Glutamatergic neuron (in vitro differentiated cells): ENCODE measurements around the gene FMNL3. TPM values are rescaled to one million over a fixed set of nuclear protein-coding genes. Genes with fewer than 3 reads are reported as not detected.
A peak's percentile ranks its signal among the peaks of the same experiment; 100 is the strongest.

Source experiments
- DNase-seq: peaks from one replicate; pipeline ENCODE4 v3.0.0; 2022
- H3K27ac Mint-ChIP-seq: one replicate; pipeline ENCODE4 v1.8.0; 2020; ENCODE audit warnings: mild to moderate bottlenecking, mixed read lengths, inconsistent platforms; ENCODE audit not compliant: unreplicated experiment
- H3K27me3 Mint-ChIP-seq: one replicate; pipeline ENCODE4 v1.8.0; 2020; ENCODE audit warnings: mild to moderate bottlenecking, moderate library complexity, mixed read lengths, inconsistent platforms; ENCODE audit not compliant: unreplicated experiment
- H3K36me3 Mint-ChIP-seq: one replicate; pipeline ENCODE4 v1.8.0; 2020; ENCODE audit warnings: mild to moderate bottlenecking, mixed read lengths, inconsistent platforms; ENCODE audit not compliant: unreplicated experiment
- H3K4me1 Mint-ChIP-seq: one replicate; pipeline ENCODE4 v1.8.0; 2020; ENCODE audit warnings: mild to moderate bottlenecking, low read depth, mixed read lengths, inconsistent platforms; ENCODE audit not compliant: unreplicated experiment
- H3K4me3 Mint-ChIP-seq: one replicate; pipeline ENCODE4 v1.8.0; 2020; ENCODE audit warnings: mild to moderate bottlenecking, mixed read lengths, inconsistent platforms; ENCODE audit not compliant: unreplicated experiment
- H3K9me3 Mint-ChIP-seq: one replicate; pipeline ENCODE4 v1.8.0; 2020; ENCODE audit warnings: mild to moderate bottlenecking, moderate library complexity, mixed read lengths, inconsistent platforms; ENCODE audit not compliant: unreplicated experiment
- long read RNA-seq: library from polyadenylated mRNA; unstranded; transcript quantifications from one replicate; pipeline ENCODE4 v2.0.0, GENCODE V29; 2020; ENCODE audit not compliant: unreplicated experiment
- total RNA-seq: library from RNA; stranded (reverse); fragmentation: NEBNext Ultra II Directional; extraction: Animal tissue kit (Norgen Biotek cat#: 25700); gene quantifications from one replicate; pipeline ENCODE4 v1.2.1, GENCODE V29; 2021; ENCODE audit not compliant: unreplicated experiment
- TF ChIP-seq, protein P1 (sequence below): fragments of 200-600 bp; sonication (generic); IDR thresholded peaks from one replicate; pipeline ENCODE4 v1.5.0; 2021; ENCODE audit not compliant: partially characterized antibody, unreplicated experiment

FMNL3 gene, protein sequence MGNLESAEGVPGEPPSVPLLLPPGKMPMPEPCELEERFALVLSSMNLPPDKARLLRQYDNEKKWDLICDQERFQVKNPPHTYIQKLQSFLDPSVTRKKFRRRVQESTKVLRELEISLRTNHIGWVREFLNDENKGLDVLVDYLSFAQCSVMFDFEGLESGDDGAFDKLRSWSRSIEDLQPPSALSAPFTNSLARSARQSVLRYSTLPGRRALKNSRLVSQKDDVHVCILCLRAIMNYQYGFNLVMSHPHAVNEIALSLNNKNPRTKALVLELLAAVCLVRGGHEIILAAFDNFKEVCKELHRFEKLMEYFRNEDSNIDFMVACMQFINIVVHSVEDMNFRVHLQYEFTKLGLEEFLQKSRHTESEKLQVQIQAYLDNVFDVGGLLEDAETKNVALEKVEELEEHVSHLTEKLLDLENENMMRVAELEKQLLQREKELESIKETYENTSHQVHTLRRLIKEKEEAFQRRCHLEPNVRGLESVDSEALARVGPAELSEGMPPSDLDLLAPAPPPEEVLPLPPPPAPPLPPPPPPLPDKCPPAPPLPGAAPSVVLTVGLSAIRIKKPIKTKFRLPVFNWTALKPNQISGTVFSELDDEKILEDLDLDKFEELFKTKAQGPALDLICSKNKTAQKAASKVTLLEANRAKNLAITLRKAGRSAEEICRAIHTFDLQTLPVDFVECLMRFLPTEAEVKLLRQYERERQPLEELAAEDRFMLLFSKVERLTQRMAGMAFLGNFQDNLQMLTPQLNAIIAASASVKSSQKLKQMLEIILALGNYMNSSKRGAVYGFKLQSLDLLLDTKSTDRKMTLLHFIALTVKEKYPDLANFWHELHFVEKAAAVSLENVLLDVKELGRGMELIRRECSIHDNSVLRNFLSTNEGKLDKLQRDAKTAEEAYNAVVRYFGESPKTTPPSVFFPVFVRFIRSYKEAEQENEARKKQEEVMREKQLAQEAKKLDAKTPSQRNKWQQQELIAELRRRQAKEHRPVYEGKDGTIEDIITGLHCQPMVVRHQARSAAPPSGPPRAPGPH
- total RNA-seq: 13.7 TPM
- long read RNA-seq, partial matches to known transcripts: 0 of 1 reads
- long read RNA-seq, other reads (novel, unspliced or antisense): 1 of 1 reads

DNA sequence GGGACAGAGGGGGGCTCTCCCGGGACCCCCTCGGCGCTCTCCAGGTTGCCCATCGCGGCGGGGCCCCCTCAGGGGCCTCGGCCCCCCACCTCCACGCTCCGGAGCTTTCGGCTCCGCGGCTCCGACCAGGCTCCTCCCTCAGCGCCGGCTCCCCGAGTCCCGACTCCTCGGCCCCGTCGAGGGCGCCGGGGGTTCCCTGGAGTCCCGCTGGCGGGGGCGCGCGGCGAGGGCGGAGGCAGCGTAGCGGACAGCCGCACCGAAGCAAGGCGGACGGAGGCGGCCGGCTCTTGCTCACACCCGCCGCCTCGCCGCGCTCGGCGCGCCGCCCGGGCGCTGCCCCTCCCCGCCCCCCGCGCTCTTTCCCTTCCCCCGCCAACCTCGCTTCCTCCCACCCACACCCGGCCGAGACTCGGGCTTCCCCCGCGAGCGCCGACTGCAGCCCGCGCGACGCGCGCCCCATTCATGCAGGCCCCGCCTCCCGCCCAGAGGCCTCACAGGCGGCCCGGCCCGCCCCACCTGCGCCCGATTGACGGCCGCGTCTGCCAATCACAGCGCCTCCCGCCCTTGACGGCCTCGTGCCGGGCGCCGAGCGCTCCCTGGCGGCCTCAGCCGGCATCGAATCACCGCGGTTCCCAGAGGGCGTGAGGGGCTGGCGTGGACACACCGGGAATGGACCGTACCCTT, at the start of gene FMNL3:
Gene FMNL3, minus strand, starts transcription at position 278 of the 684 bp plus-strand sequence. Its CDS starts 225 bp downstream, at position 53.
- DNase-seq: peak; percentile 99
- TF ChIP-seq, protein P1, sequence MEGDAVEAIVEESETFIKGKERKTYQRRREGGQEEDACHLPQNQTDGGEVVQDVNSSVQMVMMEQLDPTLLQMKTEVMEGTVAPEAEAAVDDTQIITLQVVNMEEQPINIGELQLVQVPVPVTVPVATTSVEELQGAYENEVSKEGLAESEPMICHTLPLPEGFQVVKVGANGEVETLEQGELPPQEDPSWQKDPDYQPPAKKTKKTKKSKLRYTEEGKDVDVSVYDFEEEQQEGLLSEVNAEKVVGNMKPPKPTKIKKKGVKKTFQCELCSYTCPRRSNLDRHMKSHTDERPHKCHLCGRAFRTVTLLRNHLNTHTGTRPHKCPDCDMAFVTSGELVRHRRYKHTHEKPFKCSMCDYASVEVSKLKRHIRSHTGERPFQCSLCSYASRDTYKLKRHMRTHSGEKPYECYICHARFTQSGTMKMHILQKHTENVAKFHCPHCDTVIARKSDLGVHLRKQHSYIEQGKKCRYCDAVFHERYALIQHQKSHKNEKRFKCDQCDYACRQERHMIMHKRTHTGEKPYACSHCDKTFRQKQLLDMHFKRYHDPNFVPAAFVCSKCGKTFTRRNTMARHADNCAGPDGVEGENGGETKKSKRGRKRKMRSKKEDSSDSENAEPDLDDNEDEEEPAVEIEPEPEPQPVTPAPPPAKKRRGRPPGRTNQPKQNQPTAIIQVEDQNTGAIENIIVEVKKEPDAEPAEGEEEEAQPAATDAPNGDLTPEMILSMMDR: peak; percentile 93
- Mint-ChIP-seq H3K27ac (peak within 1 kb of the TSS; percentile 57), H3K4me1 (peaks cover 19% of the 10 kb centered on the region), H3K27me3 (peaks cover 19% of the 10 kb centered on the region), H3K9me3 (peaks cover 11% of the 10 kb centered on the region), H3K36me3 (no peaks in the 10 kb centered on the region), H3K4me3 (peak within 1 kb of the TSS; percentile 90)

DNA sequence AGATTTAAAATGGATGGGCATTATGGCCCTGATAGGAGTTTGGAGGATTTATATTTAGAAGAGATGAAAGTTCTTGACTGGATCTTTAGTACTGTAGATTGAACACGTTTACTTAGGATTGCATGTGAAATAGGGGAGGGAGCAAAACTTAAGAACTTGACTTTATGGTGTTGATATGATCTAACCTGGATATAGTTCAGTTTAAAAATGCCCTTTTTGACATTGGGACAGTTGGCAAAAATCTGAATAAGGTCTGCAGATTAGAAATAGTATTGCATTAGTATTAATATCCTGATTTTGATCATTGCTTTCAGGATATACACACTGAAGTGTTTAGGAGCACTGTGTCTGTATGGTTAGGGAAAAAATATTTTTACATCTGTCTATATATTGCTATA, 43.8 kb upstream of the FMNL3 start:
- TF ChIP-seq, protein P1: no peak
- Mint-ChIP-seq H3K27me3 (peaks cover 1% of the 10 kb centered on the region), H3K4me1 (peaks cover 12% of the 10 kb centered on the region), H3K36me3 (no peaks in the 10 kb centered on the region), H3K9me3 (no peaks in the 10 kb centered on the region), H3K27ac (peak overlapping the region; percentile 76), H3K4me3 (peak overlapping the region; percentile 40)
- DNase-seq: no peak

DNA sequence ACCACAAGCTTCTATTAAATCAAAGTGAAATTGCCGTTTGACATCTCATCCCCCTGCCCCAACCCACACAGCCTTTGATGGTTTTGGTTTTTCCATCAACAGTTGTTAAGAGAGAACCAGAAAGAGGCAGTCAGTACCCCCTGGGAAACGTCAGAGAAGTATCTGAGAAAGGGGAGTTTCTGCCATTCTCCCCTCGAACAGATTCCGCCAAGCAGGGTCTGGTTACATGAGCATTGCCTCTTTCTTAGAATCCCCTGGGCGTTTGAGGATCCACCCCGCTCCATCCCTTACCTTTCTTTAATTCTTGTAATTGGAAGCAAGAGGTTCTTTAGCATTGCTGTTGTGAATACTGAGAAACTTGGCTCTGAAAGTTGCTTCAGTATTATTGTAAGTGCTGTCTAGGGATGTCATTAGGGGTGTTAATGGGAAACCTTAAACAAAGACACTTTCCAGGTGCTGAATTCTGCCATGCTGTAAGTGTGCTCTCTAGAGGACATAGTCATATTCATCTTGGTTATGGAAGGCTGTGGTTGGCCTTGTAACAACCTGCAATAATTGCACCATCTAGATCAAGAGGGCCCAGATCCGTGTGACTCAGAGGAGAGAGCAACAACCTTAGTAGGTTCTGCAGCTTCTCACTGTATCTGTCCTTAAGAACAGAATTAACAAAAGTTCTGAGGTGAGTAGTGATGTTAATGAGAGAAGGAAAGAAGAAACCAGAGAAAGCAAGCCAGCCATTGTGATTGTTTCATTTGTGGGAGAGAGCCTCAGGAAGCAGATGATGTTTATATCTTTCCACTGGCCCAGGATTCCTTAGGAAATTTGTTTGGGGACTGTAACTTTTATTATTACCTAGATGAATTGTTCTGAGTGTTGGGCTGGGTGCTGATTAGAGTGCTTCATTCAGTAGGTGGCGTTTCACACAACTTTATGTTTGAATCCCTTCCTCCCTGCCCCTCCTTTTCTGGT, 43.1 kb upstream of the FMNL3 start:
- H3K4me3 Mint-ChIP-seq: peak overlapping the region; percentile 40
- peaks cover 12% of the 10 kb centered on the region for H3K4me1 Mint-ChIP-seq
- no peak for DNase-seq
- TF ChIP-seq, protein P1: no peak
- no peaks in the 10 kb centered on the region for H3K36me3 Mint-ChIP-seq
- no peaks in the 10 kb centered on the region for H3K9me3 Mint-ChIP-seq
- peak overlapping the region; percentile 76 for H3K27ac Mint-ChIP-seq
- H3K27me3 Mint-ChIP-seq: peaks cover 1% of the 10 kb centered on the region

DNA sequence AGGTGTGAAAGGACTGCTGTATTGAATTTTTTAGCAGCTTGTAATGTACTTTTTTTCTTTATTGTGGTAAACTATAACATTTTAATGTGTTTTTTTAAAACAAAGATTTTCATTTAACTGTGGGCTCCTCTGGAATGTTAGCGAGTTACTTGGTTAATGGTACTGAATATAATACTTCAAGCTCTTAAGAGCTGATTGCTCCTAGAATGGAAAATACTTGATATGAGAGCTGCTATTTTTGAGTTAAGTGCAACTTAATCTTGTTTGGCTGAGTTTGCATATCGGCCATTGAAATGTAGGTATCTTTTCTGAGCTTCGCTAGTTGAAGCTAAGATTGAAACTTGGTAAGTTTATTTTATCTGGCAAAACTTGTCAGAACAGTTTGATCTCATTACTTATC, 41.6 kb upstream of the FMNL3 start:
- no peak for DNase-seq
- Mint-ChIP-seq H3K4me3 (no peak overlapping the region), H3K9me3 (no peaks in the 10 kb centered on the region), H3K27ac (no peak overlapping the region), H3K4me1 (peaks cover 18% of the 10 kb centered on the region), H3K36me3 (no peaks in the 10 kb centered on the region), H3K27me3 (peaks cover 1% of the 10 kb centered on the region)
- TF ChIP-seq, protein P1: no peak
